Lower leg skin (tissue), 3 donors: ENCODE data around the gene MRTO4.

Source experiments
- CTCF ChIP-seq, 3 donors: fragments of 450-650 bp; IDR thresholded peaks; one replicate each; pipeline ENCODE4 v1.5.1; 2016; ENCODE audit warnings: antibody characterized with exemption in 3 of 3, mild to moderate bottlenecking in 3 of 3, moderate library complexity in 2 of 3
- POLR2A ChIP-seq, 2 donors: fragments of 450-650 bp; IDR thresholded peaks; one replicate each; pipeline ENCODE4 v1.6.1; 2016 to 2017; ENCODE audit warnings: antibody characterized with exemption in 2 of 2, mild to moderate bottlenecking in 1 of 2, moderate library complexity in 1 of 2

- no peak for TF ChIP-seq CTCF (IDR thresholded peaks at IDR 0.05)
- TF ChIP-seq POLR2A (IDR thresholded peaks at IDR 0.05): no peak
Observed at GRCh38 chr1:19204446-19205266, 46.9 kb upstream of the MRTO4 start.
